Psoas muscle (tissue), 8 donors: ENCODE results near the gene RIMS3. TPM values are rescaled to one million over a fixed set of nuclear protein-coding genes. Genes with fewer than 3 reads are reported as not detected.

Experiments used
- ATAC-seq, 4 donors: fragments of 200-7000 bp; cut with Tn5 transposase; one replicate each; pipeline ENCODE4 v1.9.1; 2020; ENCODE audit warnings: moderate library complexity in 3 of 4, mild to moderate bottlenecking in 2 of 4
- DNase-seq, 2 donors: peaks; one replicate each; pipeline ENCODE4 v3.0.0-alpha.2; 2020
- H3K27ac ChIP-seq: fragments of 200-600 bp; one replicate; pipeline ENCODE4 v1.8.0; 2022
- H3K27me3 ChIP-seq, 3 donors: fragments of 200-600 bp in 1 of 3; one replicate each; pipeline versions ENCODE4 v1.6.1 to v1.8.0; 2013 to 2022; ENCODE audit warnings: low read length in 2 of 3, mild to moderate bottlenecking in 2 of 3, moderate library complexity in 1 of 3; ENCODE audit not compliant: insufficient read depth in 3 of 3
- H3K36me3 ChIP-seq, 2 donors: fragments of 200-600 bp in 1 of 2; one replicate each; pipeline versions ENCODE4 v1.6.1 to v1.8.0; 2013 to 2022; ENCODE audit warnings: low read depth in 1 of 2, mild to moderate bottlenecking in 1 of 2, moderate library complexity in 1 of 2; ENCODE audit not compliant: insufficient read depth in 1 of 2
- H3K4me1 ChIP-seq: fragments of 200-600 bp; one replicate; pipeline ENCODE4 v1.8.0; 2022
- H3K4me3 ChIP-seq: fragments of 200-600 bp; one replicate; pipeline ENCODE4 v1.8.0; 2022; ENCODE audit warnings: mild to moderate bottlenecking
- H3K9me3 ChIP-seq: fragments of 200-600 bp; one replicate; pipeline ENCODE4 v1.8.0; 2022
- WGBS, 3 donors: extraction: QIAGEN DNeasy Blood & Tissue Kit; methylation state at CpG; one replicate each; pipeline versions ENCODE4 v1.1.6 to v1.1.7; 2013; 5-methylcytosine and 5-hydroxymethylcytosine counted together
- intact Hi-C, 2 donors: fragments of 100-400 bp; cut with DNase I; formaldehyde crosslinking; loops; one replicate each; pipeline versions ENCODE4 v1.11.0 to v1.14.2; 2022
- polyA plus RNA-seq, 3 donors: library from polyadenylated mRNA; stranded (reverse); fragments of 200-250 nt; gene quantifications; one replicate each; pipeline ENCODE4 v1.2.3, GENCODE V29; 2013
- total RNA-seq, 4 donors: library from RNA; stranded (reverse); fragmentation: NEBNext Ultra II Directional in 2 of 4; extraction: Animal tissue kit (Norgen Biotek cat#: 25700) in 2 of 4; gene quantifications; one replicate each; pipeline versions ENCODE4 v1.2.1 to v1.2.4, GENCODE V29; 2021 to 2023
- TF ChIP-seq, protein P1 (sequence below): fragments of 200-600 bp; IDR thresholded peaks from one replicate; pipeline ENCODE4 v1.8.0; 2022; ENCODE audit warnings: antibody characterized with exemption
- donor health status: healthy with polysubstance abuse.
- donor health status: DM: no; HTN: no; CAD: no; lungs with moderate emphysema.
- donor health status: Bipolar disorder and iron deficiency.
- donor health status: healthy.
- donor health status: DM: yes; HTN: yes; CAD: no.
- donor health status: DM: no; HTN: no; CAD: no.
- donor health status: DM: no; HTN: no; CAD: no.
- donor health status: DM: yes; HTN: yes; CAD: no.

RIMS3 gene
- total and polyA plus RNA-seq, 7 donors: 0.07 to 0.42 (median 0.31) TPM

DNA sequence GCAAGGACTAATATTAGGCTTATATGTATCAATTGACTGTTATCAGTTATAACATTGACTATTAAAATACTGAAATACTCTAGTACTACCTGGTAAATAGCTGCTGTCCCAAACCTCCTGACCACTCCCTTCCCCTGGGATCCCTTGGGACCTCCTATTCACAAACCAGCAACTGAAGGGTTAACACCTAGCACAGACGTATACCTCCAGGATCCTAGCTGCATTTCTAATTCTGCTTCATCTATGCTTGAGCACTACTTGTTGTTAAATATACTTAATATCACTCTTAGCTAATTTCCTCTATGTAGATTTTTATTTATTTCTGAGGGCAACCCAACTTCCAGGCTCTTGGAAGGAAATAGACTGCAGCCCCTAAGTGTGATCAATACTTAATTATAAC, 24.3 kb upstream of the RIMS3 start:
- 9 to 22% (median 17%) methylated on average over 1 of the region's 1 CpG for WGBS, 3 donors
- intact Hi-C loops: no loop called here
- peaks cover 19% of the 10 kb centered on the region for H3K4me1 ChIP-seq
- ATAC-seq (no peak), DNase-seq (no peak)
- H3K27me3 ChIP-seq: no peaks in the 10 kb centered on the region
- no peaks in the 10 kb centered on the region for H3K36me3 ChIP-seq
- TF ChIP-seq, protein P1, sequence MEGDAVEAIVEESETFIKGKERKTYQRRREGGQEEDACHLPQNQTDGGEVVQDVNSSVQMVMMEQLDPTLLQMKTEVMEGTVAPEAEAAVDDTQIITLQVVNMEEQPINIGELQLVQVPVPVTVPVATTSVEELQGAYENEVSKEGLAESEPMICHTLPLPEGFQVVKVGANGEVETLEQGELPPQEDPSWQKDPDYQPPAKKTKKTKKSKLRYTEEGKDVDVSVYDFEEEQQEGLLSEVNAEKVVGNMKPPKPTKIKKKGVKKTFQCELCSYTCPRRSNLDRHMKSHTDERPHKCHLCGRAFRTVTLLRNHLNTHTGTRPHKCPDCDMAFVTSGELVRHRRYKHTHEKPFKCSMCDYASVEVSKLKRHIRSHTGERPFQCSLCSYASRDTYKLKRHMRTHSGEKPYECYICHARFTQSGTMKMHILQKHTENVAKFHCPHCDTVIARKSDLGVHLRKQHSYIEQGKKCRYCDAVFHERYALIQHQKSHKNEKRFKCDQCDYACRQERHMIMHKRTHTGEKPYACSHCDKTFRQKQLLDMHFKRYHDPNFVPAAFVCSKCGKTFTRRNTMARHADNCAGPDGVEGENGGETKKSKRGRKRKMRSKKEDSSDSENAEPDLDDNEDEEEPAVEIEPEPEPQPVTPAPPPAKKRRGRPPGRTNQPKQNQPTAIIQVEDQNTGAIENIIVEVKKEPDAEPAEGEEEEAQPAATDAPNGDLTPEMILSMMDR: no peak
- H3K4me3 ChIP-seq: no peak overlapping the region
- no peak overlapping the region for H3K27ac ChIP-seq
- no peaks in the 10 kb centered on the region for H3K9me3 ChIP-seq

DNA sequence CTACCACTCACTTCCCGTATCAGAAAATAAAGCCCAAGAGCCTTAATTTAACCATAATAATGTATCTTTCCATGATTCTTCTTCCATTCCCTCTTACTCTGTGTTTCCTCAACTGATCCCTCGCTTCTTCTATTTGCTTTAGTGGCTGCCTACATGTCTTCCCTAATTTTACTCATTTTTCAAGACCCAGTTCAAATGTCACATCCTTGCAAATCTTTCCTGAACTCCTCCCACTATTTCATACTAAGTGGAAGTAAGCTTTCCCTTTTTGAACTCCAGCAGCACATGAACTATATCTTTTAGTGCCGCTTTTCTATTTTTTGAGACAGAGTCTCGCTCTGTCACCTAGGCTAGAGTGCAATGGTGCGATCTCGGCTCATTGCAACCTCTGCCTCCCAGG, 22.2 kb upstream of the RIMS3 start:
- H3K4me1 ChIP-seq: peaks cover 3% of the 10 kb centered on the region
- H3K27me3 ChIP-seq: no peaks in the 10 kb centered on the region
- H3K9me3 ChIP-seq: no peaks in the 10 kb centered on the region
- TF ChIP-seq, protein P1: no peak
- no peak for ATAC-seq
- intact Hi-C loops: no loop called here
- no peaks in the 10 kb centered on the region for H3K36me3 ChIP-seq
- no peak overlapping the region for H3K27ac ChIP-seq
- 95 to 98% (median 97%) methylated on average over 6 of the region's 6 CpGs for WGBS, 3 donors
- no peak overlapping the region for H3K4me3 ChIP-seq
- no peak for DNase-seq

DNA sequence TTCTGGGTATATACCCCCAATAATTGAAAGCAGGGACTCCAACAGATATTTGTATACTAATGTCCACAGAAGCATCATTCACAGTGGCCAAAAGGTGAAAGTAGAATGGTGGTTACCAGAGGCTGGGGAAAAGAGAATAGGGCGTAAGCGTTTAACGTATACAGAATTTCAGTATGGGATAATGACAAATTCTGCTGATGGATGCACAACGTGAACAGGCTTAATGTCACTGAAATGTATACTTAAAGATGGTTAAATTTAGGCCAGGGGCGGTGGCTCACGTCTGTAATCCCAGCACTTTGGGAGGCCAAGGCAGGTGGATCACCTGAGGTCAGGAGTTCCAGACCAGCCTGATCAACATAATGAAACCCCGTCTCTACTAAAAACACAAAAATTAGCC, 21.6 kb upstream of the RIMS3 start:
- ATAC-seq (no peak), DNase-seq (no peak)
- H3K4me3 ChIP-seq: no peak overlapping the region
- intact Hi-C loops: no loop called here
- TF ChIP-seq, protein P1: no peak
- H3K27ac ChIP-seq: no peak overlapping the region
- H3K4me1 ChIP-seq: no peaks in the 10 kb centered on the region
- no peaks in the 10 kb centered on the region for H3K36me3 ChIP-seq
- 85 to 94% (median 88%) methylated on average over 7 of the region's 7 CpGs for WGBS, 3 donors
- no peaks in the 10 kb centered on the region for H3K27me3 ChIP-seq
- no peaks in the 10 kb centered on the region for H3K9me3 ChIP-seq

DNA sequence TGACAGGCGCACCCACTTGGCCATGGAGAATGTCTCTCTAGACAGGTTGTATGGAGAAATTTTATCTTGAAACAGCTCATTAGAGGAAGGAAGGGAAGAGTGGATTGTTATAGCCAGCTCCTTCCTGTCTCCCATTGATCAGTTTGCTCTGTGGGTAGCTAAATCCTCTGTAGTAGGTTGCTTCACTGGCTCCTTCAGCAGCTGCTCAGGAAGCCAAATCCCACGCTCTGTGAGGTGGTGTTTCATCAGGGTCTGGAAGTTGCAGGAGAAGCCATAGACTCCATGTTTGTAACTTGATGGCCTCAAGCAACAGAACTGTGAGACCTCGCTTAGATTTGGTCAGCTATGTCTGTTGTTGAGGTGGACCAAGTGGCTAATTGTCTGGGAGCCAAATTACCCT, 19.2 kb upstream of the RIMS3 start:
- no peak overlapping the region for H3K4me3 ChIP-seq
- no peaks in the 10 kb centered on the region for H3K27me3 ChIP-seq
- intact Hi-C loops: no loop called here
- no peak overlapping the region for H3K27ac ChIP-seq
- ATAC-seq (no peak), DNase-seq (no peak)
- no peaks in the 10 kb centered on the region for H3K36me3 ChIP-seq
- no peaks in the 10 kb centered on the region for H3K9me3 ChIP-seq
- TF ChIP-seq, protein P1: no peak
- 87 to 91% (median 90%) methylated on average over 3 of the region's 3 CpGs for WGBS, 3 donors
- H3K4me1 ChIP-seq: no peaks in the 10 kb centered on the region

DNA sequence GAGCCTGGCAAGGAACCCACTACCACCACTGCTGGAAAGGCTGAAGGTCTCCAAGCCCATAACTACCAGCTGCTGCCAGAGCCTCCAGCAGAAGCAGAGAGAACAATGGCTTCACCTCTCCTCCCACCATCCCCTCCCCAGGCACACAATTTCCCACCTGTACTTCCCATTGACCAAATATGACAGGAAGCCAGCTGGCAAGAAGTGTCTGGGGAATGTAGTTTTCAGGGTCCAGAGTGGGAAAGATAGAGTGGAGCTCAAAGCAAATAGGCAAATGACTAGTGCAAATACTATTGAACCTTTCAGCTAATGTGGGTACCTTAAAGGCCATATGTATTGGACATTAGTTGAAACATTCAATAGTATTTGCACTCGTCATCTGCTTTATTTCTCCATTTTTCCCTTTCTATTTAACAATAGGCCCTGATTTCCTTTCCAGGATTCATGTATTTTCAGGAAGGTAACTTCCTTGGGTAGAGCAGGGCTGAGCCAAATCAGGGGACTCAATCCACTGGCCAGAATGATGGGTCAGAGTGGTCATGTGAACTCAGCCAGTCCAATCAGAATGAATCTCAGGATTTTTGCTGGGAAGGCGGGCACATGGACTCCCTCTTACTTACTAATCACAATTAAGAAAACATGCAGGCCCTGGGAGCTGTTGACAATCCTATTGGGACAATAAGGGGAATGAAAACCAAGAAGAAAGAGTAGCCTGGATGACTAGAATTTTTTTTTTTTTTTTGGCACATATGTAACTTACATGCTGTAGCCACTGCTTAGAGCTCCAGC, 13.9 kb upstream of the RIMS3 start:
- TF ChIP-seq, protein P1: no peak
- DNase-seq (no peak), ATAC-seq (no peak)
- H3K4me1 ChIP-seq: no peaks in the 10 kb centered on the region
- no peak overlapping the region for H3K27ac ChIP-seq
- H3K9me3 ChIP-seq: no peaks in the 10 kb centered on the region
- intact Hi-C loops: no loop called here
- no peaks in the 10 kb centered on the region for H3K27me3 ChIP-seq
- no peaks in the 10 kb centered on the region for H3K36me3 ChIP-seq
- 84 to 97% (median 94%) methylated on average over 2 of the region's 2 CpGs for WGBS, 3 donors
- no peak overlapping the region for H3K4me3 ChIP-seq
